Ishikawa (cell line): ENCODE results near the gene SPRTN.

ENCODE experiments used
- CEBPB ChIP-seq: IDR thresholded peaks from 2 replicates; pipeline ENCODE4 v1.6.1; 2012
- CREB1 ChIP-seq: IDR thresholded peaks from 2 replicates; pipeline ENCODE4 v1.6.1; 2012; ENCODE audit warnings: low read depth
- EGR1 ChIP-seq: IDR thresholded peaks from 2 replicates; pipeline ENCODE4 v1.6.1; 2012
- EP300 ChIP-seq: IDR thresholded peaks from 2 replicates; pipeline ENCODE4 v1.6.1; 2012; ENCODE audit warnings: borderline replicate concordance
- FOXM1 ChIP-seq: IDR thresholded peaks from 2 replicates; pipeline ENCODE4 v1.6.1; 2012; ENCODE audit warnings: low read depth, borderline replicate concordance
- NFIC ChIP-seq: IDR thresholded peaks from 2 replicates; pipeline ENCODE4 v1.6.1; 2012
- RAD21 ChIP-seq: IDR thresholded peaks from 2 replicates; pipeline ENCODE4 v1.6.1; 2012; ENCODE audit warnings: low read depth
- REST ChIP-seq: IDR thresholded peaks from 2 replicates; pipeline ENCODE4 v1.6.1; 2012; ENCODE audit warnings: low read depth, mild to moderate bottlenecking
- TAF1 ChIP-seq: IDR thresholded peaks from 2 replicates; pipeline ENCODE4 v1.6.1; 2012; ENCODE audit warnings: low read depth, mild to moderate bottlenecking
- TCF12 ChIP-seq: IDR thresholded peaks from 2 replicates; pipeline ENCODE4 v1.6.1; 2012; ENCODE audit warnings: low read depth
- TEAD4 ChIP-seq: IDR thresholded peaks from 2 replicates; pipeline ENCODE4 v1.6.1; 2012
- YY1 ChIP-seq: IDR thresholded peaks from 2 replicates; pipeline ENCODE4 v1.6.1; 2012; ENCODE audit warnings: low read depth
- ZBTB7A ChIP-seq: IDR thresholded peaks from 2 replicates; pipeline ENCODE4 v1.6.1; 2012; ENCODE audit warnings: low read depth
- TF ChIP-seq, protein P1 (sequence below): IDR thresholded peaks from 2 replicates; pipeline ENCODE4 v1.6.1; 2012
- TF ChIP-seq, protein P2 (sequence below): IDR thresholded peaks from 2 replicates; pipeline ENCODE4 v1.6.1; 2012

SPRTN gene

GRCh38 chr1:231386466-231386865 lies 48.4 kb downstream of the SPRTN start:
- TF ChIP-seq NFIC (no peak), FOXM1 (no peak), EGR1 (no peak), EP300 (no peak), TAF1 (no peak), CREB1 (no peak), ZBTB7A (no peak), REST (no peak), TEAD4 (no peak), RAD21 (no peak), CEBPB (no peak), YY1 (no peak), TCF12 (no peak)
- TF ChIP-seq, protein P1, sequence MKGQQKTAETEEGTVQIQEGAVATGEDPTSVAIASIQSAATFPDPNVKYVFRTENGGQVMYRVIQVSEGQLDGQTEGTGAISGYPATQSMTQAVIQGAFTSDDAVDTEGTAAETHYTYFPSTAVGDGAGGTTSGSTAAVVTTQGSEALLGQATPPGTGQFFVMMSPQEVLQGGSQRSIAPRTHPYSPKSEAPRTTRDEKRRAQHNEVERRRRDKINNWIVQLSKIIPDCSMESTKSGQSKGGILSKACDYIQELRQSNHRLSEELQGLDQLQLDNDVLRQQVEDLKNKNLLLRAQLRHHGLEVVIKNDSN, result no peak
- TF ChIP-seq, protein P2, sequence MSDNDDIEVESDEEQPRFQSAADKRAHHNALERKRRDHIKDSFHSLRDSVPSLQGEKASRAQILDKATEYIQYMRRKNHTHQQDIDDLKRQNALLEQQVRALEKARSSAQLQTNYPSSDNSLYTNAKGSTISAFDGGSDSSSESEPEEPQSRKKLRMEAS, result no peak

DNA sequence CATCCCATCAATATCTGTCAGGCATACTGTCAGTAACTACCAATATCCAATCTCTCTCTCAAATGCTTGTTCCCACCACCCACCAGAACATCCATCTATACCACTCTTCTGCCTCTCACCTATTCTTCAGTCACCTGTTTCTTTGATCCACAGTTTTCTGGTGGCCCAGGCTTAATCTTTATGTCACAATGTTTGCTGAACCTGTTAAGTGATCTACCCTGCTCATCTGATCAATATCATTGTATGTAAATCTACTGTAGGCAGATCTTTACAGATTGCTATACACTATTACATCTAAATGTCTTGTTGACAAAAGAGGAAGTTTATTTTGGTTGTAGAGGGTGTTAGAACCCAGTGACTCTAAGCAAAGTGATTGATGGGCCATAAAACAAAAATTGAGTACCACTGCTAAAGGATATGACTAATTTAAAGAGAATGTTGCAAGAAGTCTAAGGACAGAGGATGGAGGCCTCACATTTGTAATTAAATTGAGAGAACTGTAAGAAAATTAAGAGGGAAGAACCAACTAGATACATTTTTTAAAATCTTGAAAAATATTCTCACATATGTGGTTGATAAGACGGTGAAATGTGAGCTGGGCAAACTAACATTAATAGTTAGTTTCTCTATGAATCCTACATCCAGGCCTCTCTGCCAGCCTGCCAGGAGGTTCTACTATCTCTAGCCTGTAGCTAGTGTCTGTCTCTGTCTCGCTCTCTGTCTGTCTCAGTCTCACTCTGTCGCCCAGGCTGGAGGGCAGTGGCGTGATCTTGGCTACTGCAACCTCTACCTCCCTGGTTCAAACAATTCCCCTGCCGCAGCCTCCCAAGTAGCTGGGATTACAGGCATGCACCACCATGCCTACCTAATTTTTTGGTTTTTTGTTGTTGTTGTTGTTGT lies 49.9 kb downstream of the SPRTN start:
- TF ChIP-seq CEBPB, result no peak
- no peak for TF ChIP-seq REST
- TF ChIP-seq, protein P1, result no peak
- no peak for TF ChIP-seq YY1
- TF ChIP-seq ZBTB7A, result no peak
- no peak for TF ChIP-seq FOXM1
- no peak for TF ChIP-seq RAD21
- TF ChIP-seq TCF12, result no peak
- TF ChIP-seq NFIC, result no peak
- TF ChIP-seq EP300, result no peak
- TF ChIP-seq CREB1, result no peak
- no peak for TF ChIP-seq TEAD4
- no peak for TF ChIP-seq EGR1
- TF ChIP-seq TAF1, result no peak
- TF ChIP-seq, protein P2, result no peak

DNA sequence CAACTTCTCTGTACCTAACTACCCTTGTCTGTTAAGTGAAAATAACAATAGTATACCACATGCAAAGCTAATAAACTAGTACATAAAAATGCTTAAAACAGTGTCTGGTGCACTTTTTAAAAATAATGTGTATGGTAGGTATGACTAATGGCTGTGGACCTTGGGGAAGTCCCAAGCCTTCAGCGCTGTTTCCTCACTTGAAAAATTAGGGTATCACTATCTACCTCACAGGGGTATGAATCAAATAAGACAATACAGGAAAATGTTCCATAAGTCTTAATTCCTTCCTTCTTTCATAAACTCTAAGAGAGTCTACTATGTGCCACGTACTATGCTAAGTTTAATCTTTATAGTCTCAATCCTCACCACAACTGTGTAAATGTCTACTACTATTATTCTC lies 52.0 kb downstream of the SPRTN start:
- TF ChIP-seq ZBTB7A, result no peak
- TF ChIP-seq, protein P1, result no peak
- no peak for TF ChIP-seq FOXM1
- TF ChIP-seq EGR1, result no peak

DNA sequence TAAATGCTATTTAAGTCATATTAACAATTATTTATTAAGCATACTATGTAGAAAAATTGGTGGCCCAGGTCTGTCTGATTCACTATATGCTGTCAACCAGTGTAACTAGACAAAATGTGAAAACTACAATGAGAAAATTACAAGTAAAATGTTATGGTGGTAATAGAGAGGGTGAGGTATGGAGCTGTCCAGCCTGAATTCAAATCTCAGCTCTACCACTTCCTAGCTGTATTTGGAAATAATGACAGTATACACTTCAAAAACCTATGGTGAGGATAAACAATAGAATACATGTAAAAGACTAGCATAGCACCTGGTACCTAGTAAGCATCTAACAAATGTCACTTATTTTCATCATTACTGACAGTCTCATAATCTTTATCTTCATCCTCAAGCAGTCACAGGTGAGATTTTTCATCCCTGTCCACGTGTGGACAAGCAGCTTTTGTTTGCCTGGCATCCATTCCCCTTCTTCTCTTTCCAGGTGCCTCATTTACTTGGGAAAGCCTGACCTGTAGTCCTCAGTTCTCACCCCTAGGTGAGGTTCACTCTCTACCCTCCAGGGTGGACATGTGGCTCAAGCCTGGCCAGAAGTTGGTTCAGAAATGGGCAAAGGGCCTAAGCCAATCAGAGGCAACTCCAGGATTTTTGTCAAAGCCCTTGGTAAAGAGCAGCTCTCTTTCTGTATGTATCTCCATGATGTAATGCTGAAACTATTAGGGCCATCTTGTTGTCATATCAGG lies 54.5 kb downstream of the SPRTN start:
- TF ChIP-seq REST, result peak; percentile 65; the same call in 1 of the 2 replicates
- TF ChIP-seq TAF1, result no peak
- TF ChIP-seq YY1, result no peak
- TF ChIP-seq CEBPB, result no peak
